Measurements from ENCODE around the gene PLA2G2F. TPM values are rescaled to one million over a fixed set of nuclear protein-coding genes. Genes with fewer than 3 reads are reported as not detected.

Gene PLA2G2F
- total RNA-seq, 2 donors from 2014 or later, result not detected

DNA sequence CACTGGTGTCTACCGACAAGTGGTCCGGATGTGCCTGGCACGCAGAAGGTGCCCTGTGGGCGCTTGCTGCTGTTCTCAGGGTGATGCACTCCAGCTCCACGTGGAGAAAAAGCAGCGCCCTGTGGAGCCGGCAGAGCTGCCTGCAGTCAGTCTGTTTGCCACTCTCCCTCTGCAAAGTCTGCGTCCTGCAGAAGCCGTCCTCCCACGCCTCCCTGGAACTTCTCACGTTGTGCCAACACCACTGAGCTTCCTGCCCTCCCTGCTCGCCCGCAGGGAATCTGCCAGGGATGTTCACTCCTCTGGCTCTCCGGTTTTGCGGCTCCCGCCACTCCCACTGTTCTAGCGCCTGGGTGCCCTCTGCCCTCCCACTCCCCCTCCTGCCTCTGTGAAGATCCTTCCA lies 26.9 kb downstream of the PLA2G2F start:
- TF ChIP-seq, protein P1, sequence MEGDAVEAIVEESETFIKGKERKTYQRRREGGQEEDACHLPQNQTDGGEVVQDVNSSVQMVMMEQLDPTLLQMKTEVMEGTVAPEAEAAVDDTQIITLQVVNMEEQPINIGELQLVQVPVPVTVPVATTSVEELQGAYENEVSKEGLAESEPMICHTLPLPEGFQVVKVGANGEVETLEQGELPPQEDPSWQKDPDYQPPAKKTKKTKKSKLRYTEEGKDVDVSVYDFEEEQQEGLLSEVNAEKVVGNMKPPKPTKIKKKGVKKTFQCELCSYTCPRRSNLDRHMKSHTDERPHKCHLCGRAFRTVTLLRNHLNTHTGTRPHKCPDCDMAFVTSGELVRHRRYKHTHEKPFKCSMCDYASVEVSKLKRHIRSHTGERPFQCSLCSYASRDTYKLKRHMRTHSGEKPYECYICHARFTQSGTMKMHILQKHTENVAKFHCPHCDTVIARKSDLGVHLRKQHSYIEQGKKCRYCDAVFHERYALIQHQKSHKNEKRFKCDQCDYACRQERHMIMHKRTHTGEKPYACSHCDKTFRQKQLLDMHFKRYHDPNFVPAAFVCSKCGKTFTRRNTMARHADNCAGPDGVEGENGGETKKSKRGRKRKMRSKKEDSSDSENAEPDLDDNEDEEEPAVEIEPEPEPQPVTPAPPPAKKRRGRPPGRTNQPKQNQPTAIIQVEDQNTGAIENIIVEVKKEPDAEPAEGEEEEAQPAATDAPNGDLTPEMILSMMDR (conservative IDR thresholded peaks at IDR 0.05), result no peak
- peaks cover 26% of the 10 kb centered on the region for H3K27me3 Mint-ChIP-seq (ENCODE audit: insufficient read depth)
- H3K4me3 ChIP-seq (ENCODE audit: low read length), result no peak overlapping the region
- no peaks in the 10 kb centered on the region for H3K36me3 Mint-ChIP-seq (ENCODE audit: low read depth)
- H3K4me1 ChIP-seq (ENCODE audit: control insufficient read depth, insufficient read depth, low read length), result no peaks in the 10 kb centered on the region
- no peaks in the 10 kb centered on the region for H3K9me3 ChIP-seq (ENCODE audit: control insufficient read depth, low read length)
- H3K9me3 Mint-ChIP-seq, result peaks cover 37% of the 10 kb centered on the region
- H3K36me3 ChIP-seq (ENCODE audit: control insufficient read depth, insufficient read depth, low read length), result no peaks in the 10 kb centered on the region
- H3K27ac ChIP-seq (ENCODE audit: low read depth, low read length), result no peak overlapping the region
- no peak overlapping the region for H3K27ac Mint-ChIP-seq
- H3K27me3 ChIP-seq (ENCODE audit: control insufficient read depth, insufficient read depth, low read length, poor library complexity, severe bottlenecking), result no peaks in the 10 kb centered on the region
- no peak overlapping the region for H3K4me3 Mint-ChIP-seq
- no peaks in the 10 kb centered on the region for H3K4me1 Mint-ChIP-seq
- DNase-seq, result no peak
- H3K9ac ChIP-seq (ENCODE audit: extremely low read depth, low read length, poor library complexity, severe bottlenecking), result no peak overlapping the region
- WGBS, 2 experiments (ENCODE audit: insufficient coverage in 1 of 2, insufficient read length in 1 of 2), result 85% methylated on average over 14 to 17 of the region's 17 CpGs

DNA sequence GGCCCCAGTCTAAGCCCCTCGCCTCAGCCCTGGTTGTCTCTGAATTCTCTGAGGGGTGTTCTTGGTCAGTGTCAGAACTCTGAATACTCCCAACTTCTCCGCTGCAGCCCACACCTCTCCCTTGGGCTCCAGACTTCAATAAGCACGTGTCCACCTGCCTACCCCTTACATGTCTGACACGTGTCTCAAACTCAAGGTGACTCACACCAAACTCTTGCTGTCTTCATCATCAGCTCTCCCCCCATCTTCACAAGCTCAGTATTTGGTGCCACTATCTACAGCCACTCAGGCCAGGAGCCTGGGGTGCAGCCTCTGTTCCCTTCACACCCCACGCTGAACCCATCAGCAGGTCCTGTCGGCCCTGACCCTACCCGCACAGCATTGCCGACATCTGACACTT lies 28.0 kb downstream of the PLA2G2F start:
- Mint-ChIP-seq H3K27me3 (ENCODE audit: insufficient read depth) (peaks cover 18% of the 10 kb centered on the region), H3K9me3 (peaks cover 26% of the 10 kb centered on the region), H3K36me3 (ENCODE audit: low read depth) (no peaks in the 10 kb centered on the region), H3K4me1 (no peaks in the 10 kb centered on the region), H3K27ac (no peak overlapping the region), H3K4me3 (no peak overlapping the region)
- TF ChIP-seq, protein P1 (conservative IDR thresholded peaks at IDR 0.05), result no peak
- Histone ChIP-seq H3K27me3 (ENCODE audit: control insufficient read depth, insufficient read depth, low read length, poor library complexity, severe bottlenecking) (no peaks in the 10 kb centered on the region), H3K36me3 (ENCODE audit: control insufficient read depth, insufficient read depth, low read length) (no peaks in the 10 kb centered on the region), H3K9ac (ENCODE audit: extremely low read depth, low read length, poor library complexity, severe bottlenecking) (no peak overlapping the region), H3K4me1 (ENCODE audit: control insufficient read depth, insufficient read depth, low read length) (no peaks in the 10 kb centered on the region), H3K27ac (ENCODE audit: low read depth, low read length) (no peak overlapping the region), H3K9me3 (ENCODE audit: control insufficient read depth, low read length) (no peaks in the 10 kb centered on the region), H3K4me3 (ENCODE audit: low read length) (no peak overlapping the region)
- no peak for DNase-seq
- 83 to 87% methylated on average over 4 to 8 of the region's 8 CpGs for WGBS, 2 experiments (ENCODE audit: insufficient coverage in 1 of 2, insufficient read length in 1 of 2)

DNA sequence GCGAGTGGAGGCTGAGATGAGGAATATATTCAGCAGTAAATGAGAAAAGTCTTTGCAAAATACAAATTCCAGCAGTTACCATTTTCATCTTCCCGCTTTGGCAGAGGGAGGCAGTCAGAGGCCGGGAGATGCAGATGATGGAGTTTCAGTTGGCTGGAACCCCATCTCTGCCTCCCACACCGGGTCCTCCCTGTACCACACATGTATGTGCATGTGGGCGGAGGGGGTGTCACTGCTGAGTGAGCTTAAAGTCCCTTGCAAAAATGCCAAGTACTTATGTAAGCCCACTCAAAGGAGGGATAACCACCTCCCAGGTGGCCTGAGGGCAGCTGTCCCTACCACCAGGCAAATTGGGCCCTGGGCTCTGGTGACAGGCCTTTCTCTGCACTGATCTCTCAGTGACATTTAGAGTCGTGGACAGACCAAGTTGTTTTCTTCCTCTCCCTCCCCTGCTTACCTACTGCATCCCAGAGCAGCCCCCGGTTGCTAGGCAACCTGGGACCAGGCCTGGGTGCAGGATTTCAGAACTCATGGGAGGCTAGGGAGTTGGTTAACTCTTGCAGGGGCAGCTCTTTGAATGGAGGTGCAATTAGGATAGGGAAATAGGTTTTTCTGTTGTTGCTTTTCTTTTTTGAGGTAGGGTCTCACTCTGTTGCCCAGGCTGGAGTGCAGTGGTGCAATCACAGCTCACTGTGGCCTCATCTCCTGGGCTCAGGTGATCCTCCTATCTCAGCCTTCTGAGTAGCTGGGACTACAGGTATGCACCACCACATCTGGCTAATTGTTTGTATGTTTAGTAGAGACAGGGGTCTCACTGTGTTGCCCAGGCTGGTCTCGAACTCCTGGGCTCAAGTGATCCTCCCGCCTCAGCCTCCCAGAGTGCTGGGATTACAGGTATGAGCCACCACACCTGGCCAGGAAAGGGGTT lies 29.7 kb downstream of the PLA2G2F start:
- no peaks in the 10 kb centered on the region for H3K27me3 ChIP-seq (ENCODE audit: control insufficient read depth, insufficient read depth, low read length, poor library complexity, severe bottlenecking)
- no peak overlapping the region for H3K27ac ChIP-seq (ENCODE audit: low read depth, low read length)
- WGBS, 2 experiments (ENCODE audit: insufficient coverage in 1 of 2, insufficient read length in 1 of 2), result 86 to 93% methylated on average over 5 to 9 of the region's 9 CpGs
- H3K36me3 ChIP-seq (ENCODE audit: control insufficient read depth, insufficient read depth, low read length), result no peaks in the 10 kb centered on the region
- TF ChIP-seq, protein P1 (conservative IDR thresholded peaks at IDR 0.05), result no peak
- H3K9me3 ChIP-seq (ENCODE audit: control insufficient read depth, low read length), result no peaks in the 10 kb centered on the region
- Mint-ChIP-seq H3K9me3 (peaks cover 11% of the 10 kb centered on the region), H3K27ac (no peak overlapping the region), H3K4me3 (no peak overlapping the region), H3K27me3 (ENCODE audit: insufficient read depth) (peaks cover 15% of the 10 kb centered on the region), H3K36me3 (ENCODE audit: low read depth) (no peaks in the 10 kb centered on the region), H3K4me1 (no peaks in the 10 kb centered on the region)
- H3K4me3 ChIP-seq (ENCODE audit: low read length), result no peak overlapping the region
- no peak for DNase-seq
- H3K4me1 ChIP-seq (ENCODE audit: control insufficient read depth, insufficient read depth, low read length), result no peaks in the 10 kb centered on the region
- no peak overlapping the region for H3K9ac ChIP-seq (ENCODE audit: extremely low read depth, low read length, poor library complexity, severe bottlenecking)

All from endodermal cell (in vitro differentiated cells).